SK-N-SH (cell line): ENCODE measurements around the gene METTL17.

ENCODE experiments used
- FOSL2 ChIP-seq: IDR thresholded peaks from 2 replicates; pipeline ENCODE4 v1.4.0; 2012; ENCODE audit warnings: low read depth, mild to moderate bottlenecking, moderate library complexity, borderline replicate concordance
- TF ChIP-seq, protein P1 (sequence below): fragments of 200-600 bp; sonication (generic); IDR thresholded peaks from 2 replicates; pipeline ENCODE4 v1.6.1; 2017; ENCODE audit warnings: antibody characterized with exemption, mild to moderate bottlenecking, moderate library complexity

DNA sequence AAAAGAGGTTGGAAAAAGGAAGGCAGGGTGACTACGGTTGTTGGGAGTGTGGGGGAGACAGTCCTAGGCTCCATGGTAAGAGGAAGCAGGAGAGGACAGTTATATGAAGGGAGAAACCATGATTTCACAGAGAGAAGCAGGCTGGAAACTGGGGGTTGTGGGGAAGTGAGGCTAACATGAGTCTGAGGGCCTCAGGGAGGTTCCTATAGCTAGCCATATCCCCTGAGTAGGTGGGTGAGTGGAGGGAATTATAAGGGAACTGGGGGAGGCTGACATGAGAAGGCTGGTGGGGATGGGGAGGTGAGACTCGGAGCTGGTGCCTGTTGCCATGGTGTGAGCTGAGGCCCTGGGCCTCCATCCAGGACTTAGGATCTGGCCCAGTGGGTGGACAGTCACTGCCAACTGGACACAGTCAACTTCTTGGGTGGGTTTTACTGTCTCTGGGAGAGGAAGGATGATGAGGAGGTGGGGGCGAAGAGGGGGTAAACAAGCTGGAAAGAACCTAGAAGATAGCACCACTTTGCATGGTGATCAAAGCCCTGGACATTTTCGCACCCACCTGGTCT lies 43.4 kb downstream of the METTL17 start:
- TF ChIP-seq, protein P1, sequence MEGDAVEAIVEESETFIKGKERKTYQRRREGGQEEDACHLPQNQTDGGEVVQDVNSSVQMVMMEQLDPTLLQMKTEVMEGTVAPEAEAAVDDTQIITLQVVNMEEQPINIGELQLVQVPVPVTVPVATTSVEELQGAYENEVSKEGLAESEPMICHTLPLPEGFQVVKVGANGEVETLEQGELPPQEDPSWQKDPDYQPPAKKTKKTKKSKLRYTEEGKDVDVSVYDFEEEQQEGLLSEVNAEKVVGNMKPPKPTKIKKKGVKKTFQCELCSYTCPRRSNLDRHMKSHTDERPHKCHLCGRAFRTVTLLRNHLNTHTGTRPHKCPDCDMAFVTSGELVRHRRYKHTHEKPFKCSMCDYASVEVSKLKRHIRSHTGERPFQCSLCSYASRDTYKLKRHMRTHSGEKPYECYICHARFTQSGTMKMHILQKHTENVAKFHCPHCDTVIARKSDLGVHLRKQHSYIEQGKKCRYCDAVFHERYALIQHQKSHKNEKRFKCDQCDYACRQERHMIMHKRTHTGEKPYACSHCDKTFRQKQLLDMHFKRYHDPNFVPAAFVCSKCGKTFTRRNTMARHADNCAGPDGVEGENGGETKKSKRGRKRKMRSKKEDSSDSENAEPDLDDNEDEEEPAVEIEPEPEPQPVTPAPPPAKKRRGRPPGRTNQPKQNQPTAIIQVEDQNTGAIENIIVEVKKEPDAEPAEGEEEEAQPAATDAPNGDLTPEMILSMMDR = no peak
- TF ChIP-seq FOSL2 = no peak
